IMR-90 (cell line): Measurements from ENCODE around the gene RASD2. TPM values are rescaled to one million over a fixed set of nuclear protein-coding genes. Genes with fewer than 3 reads are reported as not detected.

Experiments
- ATAC-seq: fragments of 200-7000 bp; cut with Tn5 transposase; 2 replicates; pipeline ENCODE4 v1.9.1; 2020; ENCODE audit warnings: low read depth, mild to moderate bottlenecking, moderate library complexity
- BruUV-seq: library from RNA; stranded (reverse); fragments of 400-500 nt; replicated peaks from 2 replicates; lab custom pipeline; 2021; lab: Mats Ljungman, UMichigan
- CTCF ChIA-PET: fragments of 300-600 bp; formaldehyde crosslinking; extraction: SDS; loops from one replicate; lab custom pipeline; 2021; ENCODE audit warnings: antibody characterized with exemption; lab: Yijun Ruan, JAX
- POLR2A ChIA-PET: fragments of 300-600 bp; sonication (Branson Sonifier 250); formaldehyde crosslinking; loops from one replicate; lab custom pipeline; 2022; ENCODE audit warnings: antibody characterized with exemption; ENCODE audit not compliant: unreplicated experiment; lab: Charles Lee
- DNase-seq: peaks from one replicate; pipeline ENCODE4 v3.0.0; 2013
- H2AFZ ChIP-seq: replicated peaks from 2 replicates; pipeline ENCODE3; 2013; ENCODE audit warnings: low read length, mild to moderate bottlenecking; ENCODE audit not compliant: poor library complexity
- H2AK5ac ChIP-seq: 2 replicates; pipeline ENCODE4 v1.6.1; 2013; ENCODE audit warnings: low read depth, low read length, inconsistent platforms
- H2AK9ac ChIP-seq: replicated peaks from 2 replicates; pipeline ENCODE3; 2013; ENCODE audit warnings: mild to moderate bottlenecking, low read depth, low read length, moderate library complexity; ENCODE audit not compliant: poor library complexity
- H2BK120ac ChIP-seq: 2 replicates; pipeline ENCODE4 v1.6.1; 2013; ENCODE audit warnings: low read depth, low read length, inconsistent platforms
- H2BK15ac ChIP-seq: 3 replicates; pipeline ENCODE4 v1.6.1; 2013; ENCODE audit warnings: low read depth, low read length, inconsistent platforms
- H2BK20ac ChIP-seq: 2 replicates; pipeline ENCODE4 v1.6.1; 2013; ENCODE audit warnings: low read depth, mild to moderate bottlenecking, inconsistent platforms, low read length, moderate library complexity
- H2BK5ac ChIP-seq: 2 replicates; pipeline ENCODE4 v1.6.1; 2013; ENCODE audit warnings: mild to moderate bottlenecking, low read depth, low read length, inconsistent platforms; ENCODE audit not compliant: poor library complexity, severe bottlenecking
- H3K14ac ChIP-seq: replicated peaks from 2 replicates; pipeline ENCODE4 v1.6.1; 2013; ENCODE audit warnings: low read depth, low read length, inconsistent platforms
- H3K18ac ChIP-seq: 2 replicates; pipeline ENCODE4 v1.6.1; 2013; ENCODE audit warnings: low read depth, low read length, control low read depth
- H3K23ac ChIP-seq: 2 replicates; pipeline ENCODE4 v1.6.1; 2013; ENCODE audit warnings: low read depth, low read length, inconsistent platforms
- H3K27ac ChIP-seq: 2 replicates; pipeline ENCODE4 v1.5.1; 2013; ENCODE audit warnings: mild to moderate bottlenecking, control low read depth, low read length; ENCODE audit not compliant: insufficient read depth
- H3K27me3 ChIP-seq: 2 replicates; pipeline ENCODE4 v1.6.1; 2013; ENCODE audit warnings: low read length; ENCODE audit not compliant: control insufficient read depth, insufficient read depth
- H3K36me3 ChIP-seq: 2 replicates; pipeline ENCODE4 v1.6.1; 2013; ENCODE audit warnings: low read length, mixed read lengths; ENCODE audit not compliant: control insufficient read depth, insufficient read depth
- H3K4ac ChIP-seq: 2 replicates; pipeline ENCODE4 v1.6.1; 2013; ENCODE audit warnings: low read depth, low read length, inconsistent platforms
- H3K4me1 ChIP-seq: 2 replicates; pipeline ENCODE4 v1.6.1; 2013; ENCODE audit warnings: low read length, mixed read lengths; ENCODE audit not compliant: control insufficient read depth, insufficient read depth
- H3K4me2 ChIP-seq: 2 replicates; pipeline ENCODE4 v1.6.1; 2013; ENCODE audit warnings: low read depth, mild to moderate bottlenecking, control low read depth, low read length, moderate library complexity
- H3K4me3 ChIP-seq: 2 replicates; pipeline ENCODE4 v1.5.1; 2013; ENCODE audit warnings: low read depth, mild to moderate bottlenecking, control low read depth, low read length, moderate library complexity; ENCODE audit not compliant: insufficient read depth
- H3K56ac ChIP-seq: 2 replicates; pipeline ENCODE4 v1.6.1; 2013; ENCODE audit warnings: low read length, inconsistent platforms; ENCODE audit not compliant: insufficient read depth; ENCODE audit errors: extremely low read depth
- H3K79me1 ChIP-seq, 2 experiments: 2 replicates each; pipeline ENCODE4 v1.6.1; 2013; ENCODE audit warnings: low read length in 2 of 2, inconsistent platforms in 1 of 2, low read depth in 1 of 2
- H3K9ac ChIP-seq: 2 replicates; pipeline ENCODE4 v1.6.1; 2013; ENCODE audit warnings: low read depth, low read length, control low read depth
- H3K9me1 ChIP-seq: 2 replicates; pipeline ENCODE4 v1.6.1; 2013; ENCODE audit warnings: low read length, inconsistent platforms; ENCODE audit not compliant: insufficient read depth
- H3K9me3 ChIP-seq: 2 replicates; pipeline ENCODE4 v1.6.1; 2013; ENCODE audit warnings: low read length; ENCODE audit not compliant: control insufficient read depth, insufficient read depth
- H4K20me1 ChIP-seq: 2 replicates; pipeline ENCODE4 v1.6.1; 2013; ENCODE audit warnings: low read length, inconsistent platforms; ENCODE audit not compliant: insufficient read depth
- H4K5ac ChIP-seq: 2 replicates; pipeline ENCODE4 v1.6.1; 2013; ENCODE audit warnings: mild to moderate bottlenecking, low read depth, low read length, control low read depth
- H4K8ac ChIP-seq, 2 experiments: 2 replicates each; pipeline ENCODE4 v1.6.1; 2013; ENCODE audit warnings: low read depth in 2 of 2, low read length in 2 of 2, control low read depth in 1 of 2, inconsistent platforms in 1 of 2
- H4K91ac ChIP-seq: 2 replicates; pipeline ENCODE4 v1.6.1; 2013; ENCODE audit warnings: low read depth, low read length, inconsistent platforms; ENCODE audit not compliant: insufficient read depth
- BHLHE40 ChIP-seq: fragments of 150-350 bp; IDR thresholded peaks from 2 replicates; pipeline ENCODE4 v1.6.1; 2016; ENCODE audit warnings: mild to moderate bottlenecking, low read depth, low read length
- CEBPB ChIP-seq: IDR thresholded peaks from 2 replicates; pipeline ENCODE4 v1.6.1; 2012; ENCODE audit warnings: low read depth, low read length, improper control_type of control experiment
- MXI1 ChIP-seq: IDR thresholded peaks from 2 replicates; pipeline ENCODE4 v1.6.1; 2012; ENCODE audit warnings: low read depth, mild to moderate bottlenecking, low read length, moderate library complexity, borderline replicate concordance
- POLR2A ChIP-seq: IDR thresholded peaks from 2 replicates; pipeline ENCODE4 v1.6.1; 2012; ENCODE audit warnings: mild to moderate bottlenecking, low read depth, low read length
- RAD21 ChIP-seq: IDR thresholded peaks from 2 replicates; pipeline ENCODE4 v1.6.1; 2012; ENCODE audit warnings: low read length, improper control_type of control experiment
- WGBS, 2 experiments: methylation state at CpG; one replicate each; pipeline versions ENCODE4 v1.1.5 to v1.1.7; 2013; ENCODE audit warnings: missing lambda C conversion rate in 2 of 2; ENCODE audit not compliant: insufficient read length in 1 of 2; ENCODE audit errors: extremely low coverage in 2 of 2; 5-methylcytosine and 5-hydroxymethylcytosine counted together
- dilution Hi-C: fragments of 300-500 bp; cut with HindIII; formaldehyde crosslinking; loops from one replicate; pipeline ENCODE4 v1.14.3; 2018; ENCODE audit warnings: low sequenced_read_pairs; ENCODE audit not compliant: unreplicated experiment
- in situ Hi-C: fragments of 300-500 bp; cut with MboI; formaldehyde crosslinking; loops from 3 replicates; pipeline ENCODE4 v1.14.3; 2019; ENCODE audit warnings: low sequenced_read_pairs, inconsistent platforms, mixed read lengths
- intact Hi-C: fragments of 100-400 bp; cut with micrococcal nuclease; formaldehyde crosslinking; loops from 2 replicates; pipeline ENCODE4 v1.10.0; 2022
- polyA plus RNA-seq, 3 experiments: library from polyadenylated mRNA; depleted of rRNA; stranded (reverse); fragments of >200 nt; gene quantifications; 2 replicates each; pipeline ENCODE4 v1.2.3, GENCODE V29; 2012; ENCODE audit warnings: low replicate concordance in 1 of 3
- total RNA-seq: library from RNA; depleted of rRNA; stranded (reverse); fragments of >200 nt; gene quantifications from 2 replicates; pipeline ENCODE4 v1.2.3, GENCODE V29; 2012
- TF ChIP-seq, protein P1 (sequence below): conservative IDR thresholded peaks from 2 replicates; pipeline ENCODE4 v1.5.1; 2012; ENCODE audit warnings: mild to moderate bottlenecking, low read depth, low read length, improper control_type of control experiment
- TF ChIP-seq, protein P2 (sequence below): fragments of 150-350 bp; IDR thresholded peaks from 2 replicates; pipeline ENCODE4 v1.6.1; 2017; ENCODE audit warnings: mild to moderate bottlenecking, antibody characterized with exemption, low read length, low read depth
- TF ChIP-seq, protein P3 (sequence below): fragments of 150-350 bp; IDR thresholded peaks from 2 replicates; pipeline ENCODE4 v1.6.1; 2016; ENCODE audit warnings: low read depth, mild to moderate bottlenecking, low read length, moderate library complexity, borderline replicate concordance

Gene RASD2
- total and polyA plus RNA-seq, 2 of the 4 experiments (the other 2 are of a cell fraction) = under 0.01 to 0.32 TPM

DNA sequence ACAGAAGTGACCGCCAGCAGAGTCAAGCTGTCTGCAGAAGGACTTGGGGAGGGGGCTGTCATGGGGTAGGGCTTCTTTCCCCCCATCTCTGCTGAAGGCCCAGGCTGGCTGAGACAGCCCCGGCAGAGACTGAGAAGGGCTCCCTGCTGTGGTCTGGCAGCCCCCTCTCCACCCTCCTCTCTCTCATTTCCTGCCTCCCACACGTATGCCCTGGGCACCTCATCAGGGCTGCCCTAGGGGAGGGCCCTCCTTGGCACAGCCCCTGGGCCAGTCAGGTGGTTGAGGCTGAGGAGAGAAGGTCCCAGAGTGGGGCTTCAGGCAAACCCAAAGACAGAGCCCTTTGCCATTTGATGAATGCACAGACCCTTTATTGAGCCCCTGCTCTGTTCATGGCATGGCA lies 3.6 kb downstream of the RASD2 start:
- ChIA-PET POLR2A (no interaction called here), CTCF (no interaction called here)
- H4K8ac ChIP-seq = no peak overlapping the region

More for the DNA sequence above, 3.6 kb downstream of the RASD2 start:
- no peak overlapping the region for H2BK120ac ChIP-seq
- no peak overlapping the region for H4K5ac ChIP-seq
- H3K4me3 ChIP-seq = no peak overlapping the region
- dilution Hi-C loops (no loop called here), in situ Hi-C loops (no loop called here), intact Hi-C loops (no loop called here)
- WGBS, 2 experiments = no CpG with 5 or more reads among the region's 3 CpGs
- H3K23ac ChIP-seq = no peak overlapping the region
- no peak overlapping the region for H2BK5ac ChIP-seq
- H3K79me1 ChIP-seq = no peaks in the 10 kb centered on the region; a peak in 1 of 4 replicates
- H3K9me1 ChIP-seq = peaks cover 3% of the 10 kb centered on the region; the same call in 1 of the 2 replicates
- no peak overlapping the region for H3K14ac ChIP-seq
- ATAC-seq (no peak), DNase-seq (no peak)
- H3K4ac ChIP-seq = no peak overlapping the region
- H3K4me2 ChIP-seq = no peak overlapping the region
- H3K18ac ChIP-seq = no peak overlapping the region
- no peaks in the 10 kb centered on the region for H3K27me3 ChIP-seq
- peaks cover 1% of the 10 kb centered on the region; the same call in 1 of the 2 replicates for H3K36me3 ChIP-seq
- H3K4me1 ChIP-seq = peaks cover 8% of the 10 kb centered on the region
- H2BK20ac ChIP-seq = no peak overlapping the region
- no peak overlapping the region for H2AK9ac ChIP-seq
- H4K91ac ChIP-seq = no peak overlapping the region
- H2AK5ac ChIP-seq = 0 out of 2 replicates have a peak overlapping the region, but pooled peaks have one; percentile 30
- no peak overlapping the region for H3K56ac ChIP-seq
- no TSS peak for BruUV-seq
- H3K9me3 ChIP-seq = no peaks in the 10 kb centered on the region
- no peak overlapping the region for H2AFZ ChIP-seq
- no peak overlapping the region for H3K9ac ChIP-seq
- H3K27ac ChIP-seq = no peak overlapping the region
- TF ChIP-seq RAD21 (no peak), CEBPB (no peak), POLR2A (no peak), MXI1 (no peak), BHLHE40 (no peak)
- TF ChIP-seq, protein P1, sequence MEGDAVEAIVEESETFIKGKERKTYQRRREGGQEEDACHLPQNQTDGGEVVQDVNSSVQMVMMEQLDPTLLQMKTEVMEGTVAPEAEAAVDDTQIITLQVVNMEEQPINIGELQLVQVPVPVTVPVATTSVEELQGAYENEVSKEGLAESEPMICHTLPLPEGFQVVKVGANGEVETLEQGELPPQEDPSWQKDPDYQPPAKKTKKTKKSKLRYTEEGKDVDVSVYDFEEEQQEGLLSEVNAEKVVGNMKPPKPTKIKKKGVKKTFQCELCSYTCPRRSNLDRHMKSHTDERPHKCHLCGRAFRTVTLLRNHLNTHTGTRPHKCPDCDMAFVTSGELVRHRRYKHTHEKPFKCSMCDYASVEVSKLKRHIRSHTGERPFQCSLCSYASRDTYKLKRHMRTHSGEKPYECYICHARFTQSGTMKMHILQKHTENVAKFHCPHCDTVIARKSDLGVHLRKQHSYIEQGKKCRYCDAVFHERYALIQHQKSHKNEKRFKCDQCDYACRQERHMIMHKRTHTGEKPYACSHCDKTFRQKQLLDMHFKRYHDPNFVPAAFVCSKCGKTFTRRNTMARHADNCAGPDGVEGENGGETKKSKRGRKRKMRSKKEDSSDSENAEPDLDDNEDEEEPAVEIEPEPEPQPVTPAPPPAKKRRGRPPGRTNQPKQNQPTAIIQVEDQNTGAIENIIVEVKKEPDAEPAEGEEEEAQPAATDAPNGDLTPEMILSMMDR = no peak
- TF ChIP-seq, protein P2, sequence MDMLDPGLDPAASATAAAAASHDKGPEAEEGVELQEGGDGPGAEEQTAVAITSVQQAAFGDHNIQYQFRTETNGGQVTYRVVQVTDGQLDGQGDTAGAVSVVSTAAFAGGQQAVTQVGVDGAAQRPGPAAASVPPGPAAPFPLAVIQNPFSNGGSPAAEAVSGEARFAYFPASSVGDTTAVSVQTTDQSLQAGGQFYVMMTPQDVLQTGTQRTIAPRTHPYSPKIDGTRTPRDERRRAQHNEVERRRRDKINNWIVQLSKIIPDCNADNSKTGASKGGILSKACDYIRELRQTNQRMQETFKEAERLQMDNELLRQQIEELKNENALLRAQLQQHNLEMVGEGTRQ = no peak
- TF ChIP-seq, protein P3, sequence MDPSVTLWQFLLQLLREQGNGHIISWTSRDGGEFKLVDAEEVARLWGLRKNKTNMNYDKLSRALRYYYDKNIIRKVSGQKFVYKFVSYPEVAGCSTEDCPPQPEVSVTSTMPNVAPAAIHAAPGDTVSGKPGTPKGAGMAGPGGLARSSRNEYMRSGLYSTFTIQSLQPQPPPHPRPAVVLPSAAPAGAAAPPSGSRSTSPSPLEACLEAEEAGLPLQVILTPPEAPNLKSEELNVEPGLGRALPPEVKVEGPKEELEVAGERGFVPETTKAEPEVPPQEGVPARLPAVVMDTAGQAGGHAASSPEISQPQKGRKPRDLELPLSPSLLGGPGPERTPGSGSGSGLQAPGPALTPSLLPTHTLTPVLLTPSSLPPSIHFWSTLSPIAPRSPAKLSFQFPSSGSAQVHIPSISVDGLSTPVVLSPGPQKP = no peak
- H2BK15ac ChIP-seq = no peak overlapping the region
- 0 out of 2 replicates have a peak, but pooled peaks cover 5% of the 10 kb centered on the region for H4K20me1 ChIP-seq
